HG03460 (cell line): ENCODE data around the gene FEM1B.

Experiments used
- ATAC-seq: cut with Tn5 transposase; IDR thresholded peaks from one replicate; pipeline ENCODE4 v1.9.1; 2021; ENCODE audit not compliant: unreplicated experiment

The FEM1B gene

GRCh38 chr15:68258692-68259091 is 18.9 kb upstream of the FEM1B start:
- ATAC-seq = no peak

DNA sequence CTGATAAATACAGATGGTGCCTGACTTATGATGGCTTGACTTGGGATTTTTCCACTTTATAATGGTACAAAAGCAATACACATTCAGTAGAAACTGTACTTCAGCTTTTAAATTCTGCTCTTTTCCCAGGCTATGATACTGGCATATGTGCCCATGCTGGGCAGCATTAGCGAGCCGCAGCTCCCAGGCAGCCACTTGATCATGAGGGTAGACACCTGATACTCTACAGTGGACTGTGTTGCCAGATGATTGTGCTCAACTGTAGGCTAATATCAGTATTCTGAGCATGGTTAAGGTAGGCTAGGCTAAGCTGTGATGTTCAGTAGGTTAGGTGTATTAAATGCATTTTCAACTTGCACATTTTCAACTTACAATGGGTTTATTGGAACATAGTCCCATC is 17.7 kb upstream of the FEM1B start:
- ATAC-seq = no peak

GRCh38 chr15:68261241-68261640 is 16.3 kb upstream of the FEM1B start:
- ATAC-seq = no peak

DNA sequence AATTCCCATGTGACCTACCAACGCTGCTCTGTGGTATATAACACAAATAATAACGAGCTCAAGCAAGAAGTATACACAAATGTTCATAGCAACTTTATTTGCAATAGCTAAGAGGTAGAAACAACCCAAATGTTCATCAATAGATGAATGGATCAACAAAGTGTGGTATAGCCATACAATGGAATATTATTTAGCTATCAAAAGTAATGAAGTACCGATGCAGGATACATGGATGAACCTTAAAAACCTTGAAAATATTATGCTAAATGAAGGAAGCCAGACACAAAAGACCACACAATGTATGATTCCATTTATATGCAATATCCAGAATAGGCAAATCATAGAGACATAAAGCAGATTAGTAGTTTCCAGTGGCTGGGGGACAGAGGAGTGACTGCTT is 15.6 kb upstream of the FEM1B start:
- no peak for ATAC-seq

DNA sequence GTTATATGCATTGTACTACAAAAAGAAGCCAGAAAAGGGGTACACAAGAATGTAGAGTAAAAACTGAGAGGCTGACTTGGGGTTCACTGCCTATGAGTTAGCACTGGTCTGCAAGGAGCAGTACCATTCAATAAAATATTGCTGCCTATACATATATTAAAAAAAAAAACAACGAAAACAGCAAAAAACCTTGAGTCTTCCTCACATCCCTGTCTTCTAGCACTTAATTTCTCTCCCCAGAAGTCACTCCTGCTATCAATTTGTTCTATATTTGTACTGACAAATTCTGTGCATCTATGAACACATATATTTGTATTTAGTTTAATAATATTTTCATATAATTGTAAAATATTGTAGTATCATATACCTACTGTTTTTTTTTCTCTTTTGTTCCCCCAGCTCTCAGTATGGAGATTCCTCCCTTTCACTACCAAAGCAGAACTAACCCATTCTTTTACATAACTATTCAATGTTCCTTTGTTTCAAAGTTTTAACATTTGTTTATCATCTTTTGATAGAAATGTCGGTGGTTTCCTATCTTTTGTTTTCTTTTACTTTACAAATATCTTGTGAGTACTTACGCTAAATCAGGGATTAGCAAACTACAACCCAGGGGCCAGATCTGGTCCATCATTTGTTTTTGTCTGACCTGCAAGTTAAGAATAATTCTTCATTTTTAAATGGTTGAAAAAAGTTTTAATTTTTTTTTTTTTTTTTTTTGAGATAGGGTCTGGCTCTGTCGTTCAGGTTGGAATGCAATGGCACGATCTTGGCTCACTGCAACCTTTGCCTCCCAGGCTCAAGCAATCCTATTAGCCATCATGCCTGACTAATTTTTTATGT is 14.8 kb upstream of the FEM1B start:
- ATAC-seq = no peak

DNA sequence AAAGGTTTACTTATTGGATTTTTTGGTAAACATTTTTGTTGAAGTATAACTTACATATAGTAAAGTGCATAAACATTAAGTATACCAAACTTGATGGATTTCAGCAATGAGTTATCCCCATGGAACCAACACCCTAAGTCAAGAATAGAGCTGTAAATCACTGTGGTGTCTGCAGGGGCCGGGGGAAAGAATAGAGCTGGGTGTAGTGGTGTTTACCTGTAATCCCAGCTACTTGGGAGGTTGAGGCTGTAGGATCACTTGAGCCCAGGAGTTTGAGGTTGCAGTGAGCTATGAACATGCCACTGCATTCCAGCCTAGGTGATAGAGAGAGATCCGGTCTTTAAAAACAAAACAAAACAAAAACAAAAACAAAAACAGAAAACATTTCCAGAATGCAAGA is 13.3 kb upstream of the FEM1B start:
- ATAC-seq = no peak

DNA sequence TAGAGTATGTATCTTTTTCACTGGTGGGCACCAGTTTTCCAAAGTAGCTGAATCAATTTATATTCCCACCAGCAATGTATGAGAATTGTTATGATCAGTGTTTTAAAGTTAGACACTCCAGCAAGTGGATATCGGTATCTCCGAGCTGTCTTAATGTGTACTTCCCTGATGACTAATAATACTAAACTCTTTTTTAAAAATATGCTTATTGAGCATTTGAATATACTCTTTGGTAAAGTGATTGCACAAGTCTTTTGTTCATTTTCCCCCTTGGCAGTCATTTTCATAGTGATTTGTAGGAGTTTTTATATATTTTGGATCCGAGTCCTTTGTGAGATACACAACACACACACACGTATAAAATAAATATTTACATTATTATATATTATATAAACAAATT is 12.5 kb upstream of the FEM1B start:
- no peak for ATAC-seq

DNA sequence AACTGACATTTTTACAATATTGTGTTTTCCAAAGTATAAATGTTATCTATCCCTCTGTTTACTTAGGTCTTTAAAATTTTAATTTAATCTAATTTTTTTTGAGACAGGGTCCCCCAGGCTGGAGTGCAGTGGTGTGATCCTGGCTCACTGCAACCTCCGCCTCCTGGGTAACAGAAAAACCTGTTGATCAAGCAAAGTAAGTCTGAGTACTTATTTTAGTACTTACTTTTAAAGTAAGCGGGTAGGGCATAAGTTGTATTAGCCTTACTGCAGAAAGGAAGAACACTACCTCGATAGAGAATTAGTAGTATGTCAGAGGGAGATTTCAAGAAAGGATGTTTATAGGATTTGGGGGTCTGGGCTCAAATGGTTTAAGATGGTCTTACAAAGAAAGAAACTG is 11.9 kb upstream of the FEM1B start:
- no peak for ATAC-seq

- no peak for ATAC-seq
Measured at GRCh38 chr15:68268405-68268804, 9.1 kb upstream of the FEM1B start.

- ATAC-seq = no peak
Measured at GRCh38 chr15:68271854-68272471, 5.6 kb upstream of the FEM1B start.

DNA sequence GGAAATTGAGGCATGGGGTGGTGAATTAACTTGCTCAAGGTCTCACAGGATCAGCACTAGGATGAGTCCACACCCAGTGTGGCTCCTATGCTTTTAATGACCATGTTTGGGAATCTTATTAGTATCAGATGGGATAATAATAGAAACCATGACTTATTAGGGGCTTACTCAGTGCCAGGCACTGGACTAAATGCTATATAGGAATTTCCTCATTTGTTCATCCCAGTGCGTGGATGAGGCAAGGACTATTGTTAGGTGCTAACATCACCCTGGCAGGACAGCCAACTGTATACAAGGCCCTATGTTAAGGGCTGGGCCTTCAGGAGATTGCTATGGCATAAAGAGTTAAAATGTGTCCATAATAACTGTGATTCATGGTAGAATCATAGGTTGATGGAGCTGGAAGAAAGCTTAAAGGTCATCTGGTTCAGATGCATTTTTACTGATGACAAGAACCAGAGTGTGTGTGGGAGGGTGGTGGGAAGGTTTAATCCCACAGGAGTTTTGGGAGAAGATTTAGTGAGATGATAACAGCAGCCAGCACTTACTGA is 4.7 kb upstream of the FEM1B start:
- no peak for ATAC-seq

DNA sequence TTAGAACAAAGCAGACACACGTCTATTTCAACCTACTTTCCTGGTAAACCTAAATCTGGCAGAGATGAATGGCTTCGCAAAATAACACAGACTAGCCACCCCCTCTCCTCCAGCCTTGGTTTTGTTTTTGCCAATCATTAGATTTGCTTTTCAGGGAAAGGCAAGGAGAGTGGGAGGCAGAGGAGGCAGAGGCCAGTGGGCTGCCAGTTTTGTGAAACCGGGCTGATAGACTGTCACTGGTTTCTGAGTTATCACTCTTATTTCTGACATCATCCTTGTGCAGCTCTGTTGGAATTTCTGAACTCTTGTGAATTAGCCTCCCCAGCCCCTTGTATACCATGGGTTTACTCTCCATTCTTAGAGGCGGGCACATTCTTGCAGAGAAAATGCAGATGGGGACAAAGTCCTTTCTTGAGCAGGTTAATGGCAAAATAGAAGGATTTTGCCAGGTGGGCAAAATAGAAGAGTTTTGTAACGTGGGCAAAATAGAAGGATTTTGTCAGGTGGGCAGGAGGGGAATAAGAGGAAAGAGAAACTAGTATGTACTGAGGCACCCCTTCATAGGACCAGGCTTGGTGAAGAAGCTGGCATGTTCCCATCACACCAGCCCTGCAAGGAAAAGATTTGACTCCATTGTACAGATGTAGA is 3.2 kb upstream of the FEM1B start:
- ATAC-seq = no peak

GRCh38 chr15:68275165-68275746 is 2.3 kb upstream of the FEM1B start:
- ATAC-seq = no peak

GRCh38 chr15:68276668-68277067 is 877 bp upstream of the FEM1B start:
- ATAC-seq = no peak

DNA sequence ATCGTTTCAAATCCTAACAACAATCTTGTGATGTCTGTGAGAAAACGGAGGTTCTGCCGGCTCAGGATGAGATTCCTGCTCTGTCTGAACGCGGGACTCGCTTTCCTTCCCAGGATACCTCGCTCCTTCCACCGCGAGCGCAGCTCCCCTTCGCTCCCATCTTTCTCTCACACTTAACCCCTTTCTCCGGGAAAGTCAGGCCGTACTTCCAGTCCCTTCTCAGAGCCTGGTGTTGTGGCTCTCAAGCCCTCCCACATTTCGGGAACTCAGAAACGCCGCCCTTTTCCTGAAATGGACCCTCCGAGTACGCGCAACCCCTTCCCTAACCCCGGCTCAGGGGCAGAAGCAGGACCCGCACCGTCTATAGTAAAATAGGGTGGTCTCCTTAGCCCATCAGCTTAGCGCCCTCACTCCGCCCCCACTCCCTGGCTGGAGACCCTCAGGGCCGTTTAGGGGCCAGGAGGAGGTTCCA is 378 bp upstream of the FEM1B start:
- ATAC-seq = no peak

DNA sequence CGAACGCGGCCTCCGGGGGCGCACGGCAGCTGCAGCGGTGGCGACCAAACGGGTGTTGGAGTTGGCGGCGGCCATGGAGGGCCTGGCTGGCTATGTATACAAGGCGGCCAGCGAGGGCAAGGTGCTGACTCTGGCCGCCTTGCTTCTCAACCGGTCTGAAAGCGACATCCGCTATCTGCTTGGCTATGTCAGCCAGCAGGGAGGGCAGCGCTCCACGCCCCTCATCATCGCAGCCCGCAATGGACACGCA is 725 bp downstream of the FEM1B start:
- no peak for ATAC-seq

- ATAC-seq = peak; percentile 11
Measured at GRCh38 chr15:68278595-68279405, 1.3 kb downstream of the FEM1B start.

GRCh38 chr15:68279779-68280753 is 2.5 kb downstream of the FEM1B start:
- ATAC-seq = no peak

DNA sequence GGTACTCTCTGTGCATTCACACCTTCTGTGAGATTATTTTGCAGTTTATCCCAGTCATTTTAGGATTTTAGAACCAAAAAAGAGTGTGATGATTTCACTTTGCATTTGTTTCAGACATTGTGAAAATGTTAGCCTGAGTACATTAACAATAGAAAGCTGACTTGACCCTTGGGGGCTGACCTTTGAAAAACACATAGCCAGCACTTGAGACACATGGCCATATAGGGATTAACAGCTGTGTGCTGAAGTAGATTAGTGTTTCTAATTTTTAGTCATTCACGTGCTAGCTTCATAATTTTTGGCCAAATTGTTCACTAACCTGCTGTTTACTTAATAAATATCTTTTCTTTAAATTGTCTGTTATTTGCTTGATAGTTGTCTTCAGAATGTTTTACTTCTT is 3.5 kb downstream of the FEM1B start:
- no peak for ATAC-seq

DNA sequence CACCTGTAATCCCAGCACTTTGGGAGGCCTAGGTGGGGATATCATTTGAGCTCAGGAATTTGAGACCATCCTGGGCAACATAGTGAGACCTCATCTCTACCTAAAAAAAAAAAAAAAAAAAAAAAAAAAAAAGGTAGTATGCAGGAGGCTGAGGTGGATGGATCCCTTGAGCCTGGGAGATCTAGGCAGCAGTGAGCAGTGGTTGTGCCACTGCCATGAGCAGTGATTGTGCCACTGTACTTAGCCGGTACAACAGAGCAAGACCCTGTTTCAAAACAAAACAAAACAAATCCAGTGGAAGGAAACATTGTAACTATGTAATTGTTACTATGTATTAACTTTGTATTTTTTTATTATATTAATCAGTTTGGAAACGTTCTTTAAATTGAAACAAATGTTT is 5.9 kb downstream of the FEM1B start:
- no peak for ATAC-seq
